ENCODE results near the gene ATP23.

ATP23 gene

DNA sequence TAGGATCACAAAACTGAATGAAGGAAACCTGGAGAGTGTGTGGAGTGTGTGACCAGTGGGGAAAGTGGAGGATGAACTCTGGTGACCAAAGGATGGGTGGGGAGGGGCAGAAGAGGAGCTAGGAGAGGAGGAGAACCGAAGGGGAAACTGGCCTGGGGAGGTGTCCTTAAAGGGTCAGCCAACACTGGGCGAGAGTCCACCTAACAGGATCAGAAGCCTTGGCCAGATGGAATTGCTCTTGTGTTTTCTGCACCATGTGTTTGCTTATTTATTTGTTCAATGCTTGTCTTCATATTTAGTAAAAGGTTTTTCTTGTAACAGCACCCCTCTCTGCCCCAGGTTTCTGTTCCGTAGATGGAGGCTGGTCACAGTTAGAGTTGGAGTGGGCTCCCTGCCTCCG is 34.5 kb upstream of the ATP23 start:
- no peak overlapping the region for H3K27ac ChIP-seq

DNA sequence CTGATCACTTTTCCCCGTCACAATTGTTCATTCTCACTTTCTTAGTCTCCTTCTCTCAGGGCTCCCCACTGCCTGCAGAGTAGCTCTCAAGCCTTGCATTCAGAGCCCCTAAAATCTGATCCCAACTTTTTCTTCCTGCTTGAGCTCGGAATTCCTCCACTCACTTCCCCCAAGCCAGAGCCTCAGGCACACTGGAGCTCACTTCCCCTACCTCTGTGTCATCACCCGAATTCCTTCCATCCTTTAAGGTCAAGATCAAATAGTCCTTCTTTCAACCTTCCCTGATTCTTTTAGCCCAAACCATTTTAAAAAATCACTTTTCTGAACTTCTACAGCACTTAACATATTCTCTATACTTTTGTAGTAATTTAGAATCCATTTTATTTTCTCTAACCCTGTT is 34.1 kb upstream of the ATP23 start:
- no peak overlapping the region for H3K27ac ChIP-seq
- no peak for DNase-seq (ENCODE audit: low read depth, low spot score)

More for the DNA sequence above, 34.5 kb upstream of the ATP23 start:
- DNase-seq (ENCODE audit: low read depth, low spot score) = no peak

DNA sequence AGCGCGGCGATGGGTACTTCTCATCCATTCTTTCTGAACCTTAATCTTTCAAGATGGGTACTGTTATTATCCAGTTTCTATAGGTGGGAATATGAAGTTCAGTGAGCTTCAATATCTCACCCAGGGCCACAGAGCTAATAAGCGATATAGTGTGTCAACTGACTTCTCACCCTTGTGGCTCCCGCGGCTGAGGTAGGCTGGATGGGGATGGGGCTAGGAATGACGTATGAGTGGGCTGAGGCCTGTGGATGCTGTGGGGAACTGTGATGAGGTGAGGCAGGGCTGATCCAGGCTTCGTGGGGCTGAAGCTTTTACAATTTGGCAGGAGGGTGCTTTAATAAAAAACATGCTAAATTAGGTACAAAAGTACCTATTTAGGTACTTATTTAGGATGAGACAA is 32.9 kb upstream of the ATP23 start:
- no peak for DNase-seq (ENCODE audit: low read depth, low spot score)
- no peak overlapping the region for H3K27ac ChIP-seq

DNA sequence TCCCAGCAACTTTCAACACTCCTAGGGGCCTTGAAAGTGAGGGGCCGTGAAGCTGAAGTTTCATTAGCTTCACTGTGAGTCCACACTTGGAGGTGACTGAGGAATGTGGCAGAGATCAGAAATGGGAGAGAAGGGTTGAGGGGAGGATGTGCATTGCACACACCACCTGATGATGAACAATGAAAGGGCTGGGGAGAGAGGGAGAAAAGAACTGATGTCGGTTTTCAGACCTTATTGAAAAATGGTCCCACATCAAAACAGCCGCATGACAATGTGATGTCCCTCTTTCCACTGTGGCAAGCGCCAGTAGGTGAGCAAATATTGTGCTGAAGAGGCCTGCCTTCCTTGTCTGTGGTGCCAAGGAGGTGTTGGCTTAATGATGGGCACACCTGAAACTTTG is 32.3 kb upstream of the ATP23 start:
- H3K27ac ChIP-seq = no peak overlapping the region
- DNase-seq (ENCODE audit: low read depth, low spot score) = no peak

DNA sequence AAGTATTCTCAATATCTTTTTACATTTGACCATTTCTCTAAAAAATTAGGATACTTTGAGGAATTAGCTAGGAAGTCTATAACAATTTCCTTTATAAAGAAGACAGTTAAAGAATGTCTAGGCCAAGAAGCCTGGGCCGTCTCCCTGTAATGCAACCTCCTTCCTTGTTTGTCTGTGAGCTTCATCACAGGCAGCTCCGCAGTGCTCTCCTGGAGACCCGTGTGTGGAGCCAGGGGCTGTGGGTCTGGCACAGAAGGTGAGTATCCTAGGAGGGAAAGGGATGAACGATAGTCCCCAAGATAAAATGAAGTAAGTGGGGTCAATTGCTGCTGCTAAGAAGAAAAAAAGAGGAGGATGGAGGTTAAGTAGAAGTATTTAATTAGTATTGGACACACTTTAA is 31.8 kb upstream of the ATP23 start:
- no peak overlapping the region for H3K27ac ChIP-seq
- DNase-seq (ENCODE audit: low read depth, low spot score) = no peak

DNA sequence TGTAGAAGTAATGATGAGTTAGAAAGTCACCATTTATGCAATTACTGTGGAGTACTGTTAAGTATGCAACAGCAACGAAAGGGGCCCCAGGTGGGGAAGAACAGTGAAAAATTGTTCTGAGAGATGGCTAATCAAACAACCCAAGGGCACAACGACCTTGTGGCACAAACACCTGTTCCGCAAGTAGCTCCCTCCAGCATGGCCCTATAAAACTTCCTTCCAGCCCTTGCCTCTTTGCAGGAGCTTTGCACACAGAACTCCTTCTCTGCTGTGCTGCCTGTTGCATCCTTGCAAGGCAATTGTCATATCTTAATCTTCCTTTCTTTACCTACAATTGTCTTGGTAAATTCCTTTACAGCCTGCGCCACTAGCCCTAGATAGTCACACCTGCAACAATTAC is 23.2 kb upstream of the ATP23 start:
- no peak overlapping the region for H3K27ac ChIP-seq
- DNase-seq (ENCODE audit: low read depth, low spot score) = no peak

DNA sequence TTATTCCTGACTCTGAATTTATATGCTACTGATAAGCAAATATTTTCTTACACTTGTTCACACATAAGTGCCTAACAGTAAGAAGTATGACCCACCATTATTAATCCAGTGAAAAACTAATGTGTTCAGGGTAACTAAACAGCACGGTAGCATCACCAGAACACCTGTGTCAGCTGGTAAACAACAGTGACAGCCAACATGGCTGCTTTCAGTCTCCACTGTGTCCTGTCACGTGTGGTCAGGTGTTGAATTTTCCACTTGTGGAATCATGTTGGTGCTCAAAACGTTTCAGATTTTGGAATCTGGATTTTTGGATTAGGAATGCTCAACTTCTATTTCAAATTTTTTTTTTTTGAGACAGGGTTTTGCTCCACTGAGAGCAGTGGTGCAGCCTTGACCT is 14.3 kb upstream of the ATP23 start:
- no peak overlapping the region for H3K27ac ChIP-seq
- DNase-seq (ENCODE audit: low read depth, low spot score) = no peak

DNA sequence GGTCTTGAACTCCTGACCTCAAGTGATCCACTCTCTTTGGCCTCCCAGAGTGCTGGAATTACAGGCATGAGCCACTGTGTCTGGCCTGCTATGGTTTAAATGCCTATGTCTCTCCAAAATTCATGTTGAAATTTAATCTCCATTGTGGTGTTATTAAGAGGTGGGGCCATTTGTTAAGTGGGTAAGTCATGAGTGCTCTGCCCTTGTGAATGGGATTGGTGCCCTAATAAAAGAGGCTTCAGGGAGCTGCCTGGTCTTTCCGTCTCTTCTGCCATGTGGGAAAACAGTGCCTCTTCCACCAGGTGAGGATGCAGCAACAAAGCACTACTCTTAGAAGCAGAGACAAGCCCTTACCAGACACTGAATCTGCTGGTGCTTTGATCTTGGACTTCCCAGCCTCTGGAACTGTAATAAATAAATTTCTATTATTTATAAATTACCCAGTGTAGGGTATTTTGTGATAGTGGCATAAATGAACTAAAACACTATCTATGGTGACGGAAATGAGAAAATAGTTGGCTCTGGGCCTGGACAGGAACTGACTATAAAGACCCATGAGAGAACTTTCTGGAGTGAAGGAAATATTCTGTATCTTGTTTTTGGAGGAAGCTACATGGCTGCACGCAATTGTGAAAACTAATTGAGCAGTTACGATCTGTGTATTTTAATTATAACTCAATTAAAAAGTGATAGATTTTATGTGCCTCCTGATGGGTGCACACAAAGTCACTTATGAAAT is 12.1 kb upstream of the ATP23 start:
- no peak for DNase-seq (ENCODE audit: low read depth, low spot score)
- H3K27ac ChIP-seq = no peak overlapping the region

DNA sequence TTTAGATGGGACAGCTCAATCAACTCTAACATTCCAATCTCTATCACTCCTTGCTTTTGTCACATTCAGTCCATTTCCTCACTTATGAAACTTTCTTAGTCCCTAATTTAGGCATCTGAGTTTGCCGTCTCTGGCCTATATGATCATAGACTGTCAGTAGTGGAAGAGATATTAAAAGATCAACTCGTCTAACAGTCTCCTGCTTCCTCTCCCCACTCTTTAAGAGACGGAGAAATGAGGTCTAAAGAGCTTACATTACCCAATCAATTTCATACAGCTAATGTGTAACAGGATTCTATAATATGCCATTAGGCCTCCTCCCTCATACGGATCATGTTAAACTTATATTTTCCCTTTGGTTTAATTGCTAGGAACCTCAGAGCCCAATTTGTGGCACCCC is 6.5 kb upstream of the ATP23 start:
- no peak for DNase-seq (ENCODE audit: low read depth, low spot score)
- no peak overlapping the region for H3K27ac ChIP-seq

DNA sequence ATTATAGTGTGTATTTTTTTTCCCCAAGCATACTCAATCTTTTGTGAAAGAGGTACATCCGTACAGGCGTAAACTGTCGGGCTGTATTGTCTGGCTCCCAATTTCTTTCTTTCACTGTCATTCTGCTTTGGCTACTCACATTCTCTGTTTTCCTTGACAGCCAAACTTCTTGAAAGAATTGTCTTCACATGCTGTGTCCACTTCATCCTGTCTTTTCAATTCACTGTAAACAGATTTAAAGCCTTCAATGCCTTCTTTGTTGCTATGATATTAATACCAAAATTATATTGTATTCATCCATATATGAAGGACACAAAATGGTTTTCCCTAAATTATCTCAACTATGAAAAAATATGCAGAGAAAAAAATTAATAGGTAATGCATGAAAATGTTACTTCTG is 6.0 kb upstream of the ATP23 start:
- H3K27ac ChIP-seq = no peak overlapping the region
- no peak for DNase-seq (ENCODE audit: low read depth, low spot score)

DNA sequence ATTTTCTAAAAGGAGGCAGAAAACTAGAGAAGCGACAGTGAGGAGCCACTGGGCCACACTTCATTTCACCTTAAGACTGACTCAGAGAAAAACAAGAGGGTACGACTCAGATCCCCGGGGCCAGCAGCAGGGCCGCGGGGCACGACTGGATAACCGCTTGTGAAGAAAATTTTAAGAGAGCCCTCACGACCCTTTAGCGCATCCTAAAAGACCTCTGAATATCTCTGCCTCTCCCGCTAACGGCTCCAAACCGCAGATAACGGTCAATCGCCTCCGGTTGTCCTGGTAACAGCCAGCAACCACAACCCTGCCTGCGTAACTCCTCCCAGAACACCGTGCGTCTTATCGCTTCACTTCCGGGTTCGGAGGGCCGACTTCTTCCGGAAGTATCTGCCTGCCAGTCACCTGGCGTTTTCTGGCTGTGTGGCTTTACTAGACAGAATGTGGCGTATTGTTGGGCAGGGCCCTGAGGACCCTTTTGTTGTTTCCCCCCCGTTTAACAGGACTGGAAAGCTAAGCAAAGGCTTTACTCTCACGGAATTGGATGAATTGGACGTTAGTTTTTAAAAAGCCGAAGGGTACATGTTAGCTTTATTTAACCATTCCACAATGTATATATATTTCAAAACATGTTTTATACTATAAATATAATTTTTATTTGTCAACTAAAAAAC is 5.4 kb upstream of the ATP23 start:
- H3K27ac ChIP-seq = no peak overlapping the region
- peak; percentile 61 for DNase-seq (ENCODE audit: low read depth, low spot score)

DNA sequence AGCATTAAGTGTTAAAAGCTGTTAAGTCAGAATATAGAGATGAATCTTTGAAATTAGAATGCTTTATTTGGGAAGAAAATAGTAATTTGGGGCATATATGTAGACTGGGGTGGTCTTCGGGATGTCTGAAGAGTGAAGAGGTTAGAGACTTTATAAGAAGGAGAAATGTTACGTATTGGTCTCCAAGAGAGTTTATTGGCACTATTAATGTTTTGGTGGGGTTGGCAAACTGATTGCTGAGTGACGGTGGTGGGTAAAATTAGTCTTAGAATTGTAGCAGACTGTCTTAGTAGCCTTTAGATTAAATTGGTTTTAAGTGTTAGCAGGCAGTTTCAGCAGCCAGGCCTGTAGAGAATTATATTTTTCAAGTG is 4.9 kb upstream of the ATP23 start:
- no peak overlapping the region for H3K27ac ChIP-seq

DNA sequence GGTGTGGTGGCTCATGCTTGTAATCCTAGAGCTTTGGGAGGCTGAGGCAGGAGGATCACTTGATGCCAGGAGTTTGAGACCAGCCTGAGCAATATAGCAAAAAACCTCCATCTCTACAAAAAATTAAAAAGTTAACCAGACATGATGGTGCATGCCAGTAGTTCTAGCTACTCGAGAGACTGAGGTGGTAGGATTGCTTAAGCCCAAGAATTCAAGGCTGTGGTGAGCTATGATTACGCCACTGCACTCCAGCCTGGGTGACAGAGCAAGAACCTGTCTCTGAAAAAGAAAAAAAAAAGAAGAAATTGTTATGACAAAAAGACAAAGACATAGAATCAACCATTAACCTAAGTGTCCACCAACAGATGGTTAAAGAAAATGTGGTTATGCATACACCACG is 2.1 kb upstream of the ATP23 start:
- no peak overlapping the region for H3K27ac ChIP-seq
- no peak for DNase-seq (ENCODE audit: low read depth, low spot score)

More for the DNA sequence above, 4.9 kb upstream of the ATP23 start:
- no peak for DNase-seq (ENCODE audit: low read depth, low spot score)

DNA sequence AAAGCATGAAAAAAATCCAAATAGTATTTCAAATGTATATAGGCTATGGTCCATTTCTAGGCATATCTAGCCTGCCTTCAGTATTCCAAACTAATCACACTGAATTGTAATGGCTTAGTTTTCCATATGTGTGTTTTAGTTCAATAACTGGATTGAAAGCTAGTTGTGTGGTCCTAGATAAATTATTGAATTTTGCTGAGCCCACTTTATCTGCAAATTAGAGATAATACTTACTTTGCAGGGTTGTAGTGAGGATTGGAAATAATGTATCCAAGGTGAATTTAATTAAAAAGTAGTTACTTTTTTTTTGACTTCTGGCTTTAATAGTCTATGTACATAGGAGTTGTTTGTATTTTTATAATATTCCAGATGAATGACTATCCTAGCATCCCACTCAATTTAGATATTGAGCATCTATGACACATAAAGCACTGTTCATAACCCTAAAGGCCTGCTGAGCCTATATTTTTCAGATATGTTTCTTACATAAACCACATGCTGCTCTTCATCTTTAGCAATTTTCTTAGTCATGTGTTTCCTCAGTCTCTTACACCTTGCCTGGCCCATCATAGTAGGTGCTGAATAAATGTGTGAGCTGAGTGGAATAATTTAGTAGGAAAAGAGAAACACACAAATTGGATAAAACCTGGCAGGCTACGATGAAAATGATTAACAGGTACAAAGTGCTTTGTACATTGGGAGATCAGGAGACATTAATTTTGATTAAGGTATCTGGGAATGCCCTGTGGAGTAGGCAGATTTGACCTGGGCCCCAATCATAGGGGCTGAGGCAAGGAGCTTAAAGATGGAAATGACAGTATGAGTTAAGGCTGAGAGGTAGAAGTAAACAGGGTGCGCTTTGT is 1.1 kb upstream of the ATP23 start:
- peak overlapping the region; percentile 54 for H3K27ac ChIP-seq
- no peak for DNase-seq (ENCODE audit: low read depth, low spot score)

DNA sequence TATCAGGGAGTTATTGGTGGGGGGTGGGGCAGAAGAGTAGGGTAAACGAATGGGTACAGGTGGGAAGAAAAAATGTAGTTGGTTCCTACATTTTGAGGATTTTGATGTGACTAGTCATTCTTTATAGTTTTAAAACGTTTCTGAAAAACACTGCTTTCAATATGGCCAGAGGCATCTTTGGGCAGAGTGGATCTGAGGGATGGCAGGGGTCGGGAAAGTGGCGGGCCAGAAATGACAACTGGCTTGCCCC is 527 bp upstream of the ATP23 start:
- DNase-seq (ENCODE audit: low read depth, low spot score) = no peak
- H3K27ac ChIP-seq = peak overlapping the region; percentile 54

DNA sequence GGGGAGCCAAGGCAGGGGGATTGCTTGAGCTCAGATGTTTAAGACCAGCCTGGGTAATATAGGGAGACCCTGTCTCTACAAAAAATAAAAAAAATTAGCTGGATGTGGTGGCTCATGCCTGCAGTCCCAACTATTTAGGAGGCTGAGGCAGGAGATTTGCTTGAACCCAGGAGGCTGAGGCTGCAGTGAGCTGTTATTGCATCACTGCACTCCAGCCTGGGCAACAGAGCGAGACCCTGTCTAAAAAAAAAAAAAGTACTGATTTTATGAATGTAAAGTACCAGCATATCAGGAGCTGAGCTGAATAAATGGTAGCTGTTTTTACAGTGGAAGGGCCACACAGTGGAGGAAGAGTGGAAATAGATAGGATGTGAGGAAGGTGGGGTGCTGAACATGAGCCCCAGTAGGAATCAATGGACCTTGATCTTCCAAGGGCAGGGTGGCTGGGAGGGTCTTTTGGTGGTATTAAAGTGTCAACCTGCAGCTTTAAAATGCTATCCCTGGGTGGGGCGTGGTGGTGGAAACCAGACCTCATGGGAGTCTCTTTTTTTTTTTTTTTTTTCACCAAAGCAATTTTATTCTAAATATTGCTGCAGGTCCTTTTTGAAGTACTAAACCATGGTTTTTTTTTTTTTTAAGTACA is 2.2 kb downstream of the ATP23 start:
- no peak overlapping the region for H3K27ac ChIP-seq
- no peak for DNase-seq (ENCODE audit: low read depth, low spot score)

DNA sequence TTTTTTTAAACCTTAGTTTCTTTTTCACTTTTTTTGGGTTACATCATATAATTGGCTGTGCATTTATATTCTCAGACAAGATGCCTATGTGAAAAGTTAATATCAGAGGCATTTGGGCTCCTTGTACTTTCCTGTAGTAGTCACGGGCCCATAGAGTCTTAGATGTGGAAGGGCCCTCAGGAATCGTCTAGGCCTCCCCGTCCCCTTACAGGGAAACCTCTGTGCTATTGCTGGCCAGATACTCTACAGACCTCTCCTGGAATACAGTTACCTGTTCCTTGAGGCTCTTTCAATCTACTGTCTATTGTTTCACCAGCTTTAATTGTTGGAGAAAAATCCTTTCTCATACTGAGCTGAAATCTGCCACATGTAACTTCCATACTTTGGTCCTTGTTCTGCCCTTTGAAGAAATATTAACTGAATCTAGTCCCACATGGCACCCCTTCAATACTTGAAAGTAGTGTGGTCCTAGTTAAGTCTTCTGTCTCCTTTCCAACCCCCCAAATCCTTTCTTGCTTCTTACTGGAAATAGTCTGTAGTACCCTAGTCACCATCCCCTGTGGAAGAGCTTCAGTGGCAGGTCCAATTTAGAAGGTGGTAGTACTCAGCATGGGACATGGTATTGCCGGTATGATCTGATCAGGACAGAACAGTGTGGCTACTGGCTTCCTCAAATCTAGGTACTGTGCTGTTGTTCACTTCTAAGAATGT is 3.1 kb downstream of the ATP23 start:
- DNase-seq (ENCODE audit: low read depth, low spot score) = no peak
- no peak overlapping the region for H3K27ac ChIP-seq

DNA sequence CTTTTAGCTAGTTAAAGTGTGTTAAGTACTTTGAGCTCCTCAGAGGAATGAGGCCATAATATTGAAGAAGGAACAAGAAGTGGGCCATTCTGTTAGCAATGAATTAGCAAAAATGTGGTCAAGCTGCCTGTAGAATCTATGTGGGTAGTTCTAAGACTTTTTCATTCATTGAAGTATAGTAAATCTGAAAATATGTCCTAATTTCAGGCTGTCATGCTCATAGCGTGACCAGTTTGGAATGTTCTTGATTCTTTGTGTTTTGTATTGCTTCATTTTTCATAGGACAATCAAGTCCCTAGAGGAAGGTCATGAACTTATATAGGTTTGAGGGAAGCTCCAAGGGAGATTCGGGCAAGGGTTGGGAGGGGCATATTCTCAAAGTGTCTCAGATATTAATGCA is 11.4 kb downstream of the ATP23 start:
- no peak overlapping the region for H3K27ac ChIP-seq
- no peak for DNase-seq (ENCODE audit: low read depth, low spot score)

DNA sequence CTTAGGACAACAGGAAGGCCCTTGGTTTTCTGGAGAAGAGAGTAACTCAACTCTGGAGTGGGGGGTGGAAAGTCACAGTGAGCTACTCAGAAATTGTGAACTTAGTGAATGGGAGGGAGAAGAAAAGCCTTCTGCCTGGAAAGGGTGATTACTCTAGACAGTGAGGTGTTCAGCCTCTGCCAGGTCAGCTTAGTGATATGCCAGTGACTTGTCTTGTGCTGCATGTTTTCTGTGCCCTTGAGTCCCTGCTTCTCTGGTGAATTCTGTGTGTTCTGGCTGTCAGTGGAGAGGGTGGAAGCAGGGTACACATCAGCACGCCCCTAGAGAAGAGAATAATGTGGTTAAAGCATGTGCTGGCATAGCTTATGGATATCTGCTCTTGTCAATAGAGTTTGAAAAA is 13.4 kb downstream of the ATP23 start:
- no peak for DNase-seq (ENCODE audit: low read depth, low spot score)
- no peak overlapping the region for H3K27ac ChIP-seq

DNA sequence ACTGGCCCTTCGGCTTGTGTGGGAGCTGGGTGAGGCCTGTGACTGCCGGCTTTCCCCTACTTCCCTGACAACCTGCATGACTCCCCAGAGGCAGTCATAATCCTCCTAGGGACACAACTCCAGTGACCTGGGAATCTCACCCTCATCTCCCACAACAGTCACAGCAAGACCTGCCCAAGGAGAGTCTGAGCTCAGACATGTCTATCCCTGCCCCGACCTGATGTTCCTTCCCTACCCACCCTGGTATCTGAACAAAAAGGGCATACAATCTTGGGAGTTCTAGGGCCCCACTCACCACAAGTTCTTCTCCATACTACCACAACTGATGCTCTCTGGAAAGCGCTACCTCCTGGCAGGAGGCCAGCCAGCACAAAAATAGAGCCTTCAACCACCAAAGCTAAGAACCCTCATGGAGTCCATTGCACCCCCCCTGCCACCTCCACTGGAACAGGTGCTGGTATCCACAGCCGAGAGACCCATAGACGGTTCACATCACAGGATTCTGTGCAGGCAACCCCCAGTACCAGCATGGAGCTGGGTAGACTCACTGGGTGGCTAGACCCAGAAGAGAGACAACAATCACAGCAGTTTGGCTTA is 16.8 kb downstream of the ATP23 start:
- H3K27ac ChIP-seq = no peak overlapping the region
- no peak for DNase-seq (ENCODE audit: low read depth, low spot score)
